HEK293 (cell line): ENCODE data around the gene TBCC.

Source experiments
- CTCF ChIA-PET: fragments of 350-600 bp; formaldehyde crosslinking; extraction: SDS; loops from one replicate; lab custom pipeline; 2021; ENCODE audit warnings: antibody characterized with exemption; lab: Yijun Ruan, JAX
- POLR2A ChIA-PET: fragments of 300-600 bp; formaldehyde crosslinking; extraction: SDS; loops from one replicate; lab custom pipeline; 2020; ENCODE audit warnings: antibody characterized with exemption, inconsistent platforms; lab: Yijun Ruan, JAX
- H3K27ac ChIP-seq: fragments of 200-500 bp; sonication (Bioruptor generic); 2 replicates; pipeline ENCODE4 v1.5.1; 2014; ENCODE audit warnings: low read depth, low read length, control low read depth, inconsistent platforms; ENCODE audit errors: extremely low read depth
- H3K36me3 ChIP-seq, 2 experiments: fragments of 200-500 bp in 1 of 2; sonication (Bioruptor generic) in 1 of 2; 1 replicate in 1 of 2; 2 replicates in 1 of 2; pipeline ENCODE4 v1.5.1; 2014 to 2017; ENCODE audit warnings: inconsistent platforms in 2 of 2, low read length in 2 of 2; ENCODE audit not compliant: control insufficient read depth in 2 of 2, insufficient read depth in 1 of 2
- H3K4me1 ChIP-seq: fragments of 200-500 bp; sonication (Bioruptor generic); 2 replicates; pipeline ENCODE4 v1.5.1; 2014; ENCODE audit warnings: mild to moderate bottlenecking, low read length, inconsistent platforms; ENCODE audit not compliant: control insufficient read depth, insufficient read depth
- H3K4me3 ChIP-seq: 2 replicates; pipeline ENCODE4 v1.5.1; 2011; ENCODE audit warnings: low read depth, mild to moderate bottlenecking, control low read depth, low read length, moderate library complexity
- H3K9me3 ChIP-seq: fragments of 200-500 bp; sonication (Bioruptor generic); 2 replicates; pipeline ENCODE4 v1.5.1; 2014; ENCODE audit warnings: low read depth, low read length, inconsistent platforms; ENCODE audit not compliant: control insufficient read depth, insufficient read depth
- FEZF1 ChIP-seq: fragments of 450-650 bp; formaldehyde crosslinking; IDR thresholded peaks from 2 replicates; pipeline ENCODE4 v1.5.1; 2016; ENCODE audit warnings: missing biosample characterization, missing genetic modification characterization
- GLIS1 ChIP-seq: fragments of 450-650 bp; formaldehyde crosslinking; IDR thresholded peaks from 2 replicates; pipeline ENCODE4 v1.5.1; 2016; ENCODE audit warnings: missing biosample characterization, missing genetic modification characterization
- HIC1 ChIP-seq: fragments of 450-650 bp; formaldehyde crosslinking; IDR thresholded peaks from 2 replicates; pipeline ENCODE4 v1.5.1; 2016; ENCODE audit warnings: missing biosample characterization, missing genetic modification characterization
- PRDM4 ChIP-seq: fragments of 450-650 bp; formaldehyde crosslinking; IDR thresholded peaks from 2 replicates; pipeline ENCODE4 v1.5.1; 2017; ENCODE audit warnings: missing biosample characterization, missing genetic modification characterization
- PRDM6 ChIP-seq: fragments of 450-650 bp; formaldehyde crosslinking; IDR thresholded peaks from 2 replicates; pipeline ENCODE4 v1.5.1; 2017; ENCODE audit warnings: missing biosample characterization, missing genetic modification characterization
- REST ChIP-seq: fragments of 450-650 bp; formaldehyde crosslinking; IDR thresholded peaks from 2 replicates; pipeline ENCODE4 v1.5.1; 2016; ENCODE audit warnings: missing biosample characterization, missing genetic modification characterization
- SCRT2 ChIP-seq: fragments of 450-650 bp; formaldehyde crosslinking; IDR thresholded peaks from 2 replicates; pipeline ENCODE4 v1.5.1; 2016; ENCODE audit warnings: missing biosample characterization, missing genetic modification characterization
- SETDB1 ChIP-seq: IDR thresholded peaks from one replicate; pipeline ENCODE4 v1.6.1; 2017; ENCODE audit warnings: mild to moderate bottlenecking, low read length, moderate library complexity, mixed read lengths; ENCODE audit not compliant: insufficient read length
- ZBTB20 ChIP-seq: fragments of 450-650 bp; formaldehyde crosslinking; IDR thresholded peaks from 2 replicates; pipeline ENCODE4 v1.5.1; 2016; ENCODE audit warnings: missing biosample characterization, missing genetic modification characterization
- ZBTB44 ChIP-seq: fragments of 450-650 bp; IDR thresholded peaks from 2 replicates; pipeline ENCODE4 v1.5.1; 2018; ENCODE audit warnings: missing biosample characterization, mild to moderate bottlenecking, missing genetic modification characterization
- ZNF18 ChIP-seq: fragments of 450-650 bp; formaldehyde crosslinking; IDR thresholded peaks from 2 replicates; pipeline ENCODE4 v1.5.1; 2016; ENCODE audit warnings: missing biosample characterization, missing genetic modification characterization
- ZNF274 ChIP-seq, 2 experiments: fragments of 200-500 bp in 1 of 2; fragments of 450-650 bp in 1 of 2; sonication (Bioruptor generic) in 1 of 2; formaldehyde crosslinking in 1 of 2; IDR thresholded peaks; 2 replicates each; pipeline versions ENCODE4 v1.5.1 to v1.6.1; 2014 to 2016; ENCODE audit warnings: borderline replicate concordance in 1 of 2, inconsistent platforms in 1 of 2, low read length in 1 of 2, missing biosample characterization in 1 of 2, missing genetic modification characterization in 1 of 2
- ZNF362 ChIP-seq: fragments of 450-650 bp; formaldehyde crosslinking; IDR thresholded peaks from 2 replicates; pipeline ENCODE4 v1.5.1; 2016; ENCODE audit warnings: missing biosample characterization, missing genetic modification characterization
- ZNF394 ChIP-seq: fragments of 450-650 bp; formaldehyde crosslinking; IDR thresholded peaks from 2 replicates; pipeline ENCODE4 v1.5.1; 2016; ENCODE audit warnings: missing biosample characterization, missing genetic modification characterization, mild to moderate bottlenecking, moderate library complexity, borderline replicate concordance
- ZNF433 ChIP-seq: fragments of 450-650 bp; formaldehyde crosslinking; IDR thresholded peaks from 2 replicates; pipeline ENCODE4 v1.5.1; 2016; ENCODE audit warnings: missing biosample characterization, missing genetic modification characterization, low read depth
- ZNF544 ChIP-seq: fragments of 450-650 bp; formaldehyde crosslinking; IDR thresholded peaks from 2 replicates; pipeline ENCODE4 v1.5.0; 2017; ENCODE audit warnings: missing biosample characterization, missing genetic modification characterization
- ZNF623 ChIP-seq: fragments of 450-650 bp; formaldehyde crosslinking; IDR thresholded peaks from 2 replicates; pipeline ENCODE4 v1.5.1; 2016; ENCODE audit warnings: missing biosample characterization, missing genetic modification characterization
- ZNF704 ChIP-seq: fragments of 450-650 bp; formaldehyde crosslinking; IDR thresholded peaks from 2 replicates; pipeline ENCODE4 v1.5.1; 2016; ENCODE audit warnings: missing biosample characterization, missing genetic modification characterization
- ZNF776 ChIP-seq: fragments of 450-650 bp; formaldehyde crosslinking; IDR thresholded peaks from 2 replicates; pipeline ENCODE4 v1.5.0; 2017; ENCODE audit warnings: missing biosample characterization, missing genetic modification characterization, borderline replicate concordance

The TBCC gene

GRCh38 chr6:42748203-42748898 is 2.4 kb upstream of the TBCC start:
- Histone ChIP-seq H3K4me1 (peaks cover 20% of the 10 kb centered on the region), H3K9me3 (no peaks in the 10 kb centered on the region), H3K27ac (peak overlapping the region; percentile 45), H3K4me3 (no peak overlapping the region), H3K36me3 (peaks cover 0 to 5% of the 10 kb centered on the region in 2 experiments; a peak in 1 of 3 replicates)
- POLR2A ChIA-PET: interaction anchor here (0.6 to 9.3 kb wide), 9 partner anchors 11 to 547 kb away, joined by 3 to 316 read pairs (median 5); partner anchors contain the start of genes BICRAL, RPL7L1 and UBR2
- CTCF ChIA-PET: interaction anchor here (0.6 to 2.9 kb wide), 7 partner anchors 14 to 534 kb away, joined by 3 to 11 read pairs (median 5); no protein-coding TSS in a partner anchor
- TF ChIP-seq SETDB1 (no peak), ZNF18 (no peak), PRDM6 (tag by site-specific recombination) (peak; percentile 78), SCRT2 (tag by site-specific recombination) (peak; percentile 72), FEZF1 (tag by site-specific recombination) (peak; percentile 92), ZNF394 (tag by site-specific recombination) (no peak), ZNF776 (tag by site-specific recombination) (no peak), REST (peak; percentile 54), ZNF704 (no peak), ZNF623 (tag by site-specific recombination) (no peak), ZNF274 (IDR thresholded peaks at IDR 0.05; ENCODE audit: low read length) (no peak), ZNF274 (tag by site-specific recombination; IDR thresholded peaks at IDR 0.05; ENCODE audit: borderline replicate concordance) (no peak), PRDM4 (tag by site-specific recombination) (peak; percentile 80; the same call in 1 of the 2 replicates), ZBTB20 (0 out of 2 replicates have a peak, but pooled peaks have one; percentile 18), GLIS1 (tag by site-specific recombination) (peak; percentile 35; the same call in 1 of the 2 replicates), ZNF433 (tag by site-specific recombination) (no peak), ZNF544 (tag by site-specific recombination) (no peak), ZBTB44 (tag by site-specific recombination) (0 out of 2 replicates have a peak, but pooled peaks have one; percentile 34), HIC1 (tag by site-specific recombination) (0 out of 2 replicates have a peak, but pooled peaks have one; percentile 38), ZNF362 (tag by site-specific recombination) (peak; percentile 10; the same call in 1 of the 2 replicates)
